Dermis lymphatic vessel endothelial cell (primary cell): ENCODE measurements around the gene CMPK2. TPM values are rescaled to one million over a fixed set of nuclear protein-coding genes. Genes with fewer than 3 reads are reported as not detected.

Source experiments
- total RNA-seq: library from RNA; depleted of rRNA; stranded (reverse); fragments of >200 nt; gene quantifications from 2 replicates; pipeline ENCODE4 v1.2.1, GENCODE V29; 2014

Gene CMPK2, protein sequence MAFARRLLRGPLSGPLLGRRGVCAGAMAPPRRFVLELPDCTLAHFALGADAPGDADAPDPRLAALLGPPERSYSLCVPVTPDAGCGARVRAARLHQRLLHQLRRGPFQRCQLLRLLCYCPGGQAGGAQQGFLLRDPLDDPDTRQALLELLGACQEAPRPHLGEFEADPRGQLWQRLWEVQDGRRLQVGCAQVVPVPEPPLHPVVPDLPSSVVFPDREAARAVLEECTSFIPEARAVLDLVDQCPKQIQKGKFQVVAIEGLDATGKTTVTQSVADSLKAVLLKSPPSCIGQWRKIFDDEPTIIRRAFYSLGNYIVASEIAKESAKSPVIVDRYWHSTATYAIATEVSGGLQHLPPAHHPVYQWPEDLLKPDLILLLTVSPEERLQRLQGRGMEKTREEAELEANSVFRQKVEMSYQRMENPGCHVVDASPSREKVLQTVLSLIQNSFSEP
- 0.26 and 0.33 TPM in 2 replicates for total RNA-seq

DNA sequence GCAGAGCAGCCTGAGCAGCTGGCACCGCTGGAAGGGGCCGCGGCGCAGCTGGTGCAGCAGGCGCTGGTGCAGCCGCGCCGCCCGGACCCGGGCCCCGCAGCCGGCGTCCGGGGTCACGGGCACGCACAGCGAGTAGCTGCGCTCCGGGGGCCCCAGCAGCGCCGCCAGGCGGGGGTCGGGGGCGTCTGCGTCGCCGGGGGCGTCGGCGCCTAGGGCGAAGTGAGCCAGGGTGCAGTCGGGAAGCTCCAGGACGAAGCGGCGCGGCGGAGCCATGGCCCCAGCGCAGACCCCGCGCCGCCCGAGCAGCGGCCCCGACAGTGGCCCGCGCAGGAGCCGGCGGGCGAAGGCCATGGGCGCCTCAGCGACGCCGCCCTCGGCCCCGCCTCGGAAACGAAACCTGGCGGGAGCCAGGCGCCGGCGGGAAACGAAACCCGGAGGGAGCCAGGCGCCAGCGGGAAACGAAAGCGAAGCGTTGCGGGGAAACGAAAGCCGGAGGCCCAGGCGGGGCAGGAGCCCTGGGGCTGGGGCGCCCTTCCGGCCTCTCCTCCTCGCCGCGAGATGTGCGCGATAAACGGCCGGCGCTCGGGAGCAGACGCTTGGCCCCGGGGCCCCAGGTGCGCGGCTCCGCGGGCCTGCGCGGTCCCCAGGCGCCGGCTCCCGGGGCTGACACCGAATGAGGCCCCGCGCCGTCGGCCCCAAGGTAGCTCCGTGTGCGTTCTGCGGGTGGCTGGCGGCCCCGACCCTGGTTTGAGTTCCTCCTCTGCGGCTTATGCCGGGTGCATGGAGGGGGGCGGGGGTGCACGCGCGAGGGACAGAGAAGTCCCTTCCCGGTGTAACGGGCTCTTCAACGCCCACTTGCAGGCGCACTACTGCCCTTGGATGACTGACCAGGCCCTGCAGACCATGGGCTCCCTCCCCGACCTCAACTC is at the start of gene CMPK2:
Gene CMPK2, minus strand, starts transcription at position 562 of the 929 bp plus-strand sequence. Its CDS starts 211 bp downstream, at position 351.

DNA sequence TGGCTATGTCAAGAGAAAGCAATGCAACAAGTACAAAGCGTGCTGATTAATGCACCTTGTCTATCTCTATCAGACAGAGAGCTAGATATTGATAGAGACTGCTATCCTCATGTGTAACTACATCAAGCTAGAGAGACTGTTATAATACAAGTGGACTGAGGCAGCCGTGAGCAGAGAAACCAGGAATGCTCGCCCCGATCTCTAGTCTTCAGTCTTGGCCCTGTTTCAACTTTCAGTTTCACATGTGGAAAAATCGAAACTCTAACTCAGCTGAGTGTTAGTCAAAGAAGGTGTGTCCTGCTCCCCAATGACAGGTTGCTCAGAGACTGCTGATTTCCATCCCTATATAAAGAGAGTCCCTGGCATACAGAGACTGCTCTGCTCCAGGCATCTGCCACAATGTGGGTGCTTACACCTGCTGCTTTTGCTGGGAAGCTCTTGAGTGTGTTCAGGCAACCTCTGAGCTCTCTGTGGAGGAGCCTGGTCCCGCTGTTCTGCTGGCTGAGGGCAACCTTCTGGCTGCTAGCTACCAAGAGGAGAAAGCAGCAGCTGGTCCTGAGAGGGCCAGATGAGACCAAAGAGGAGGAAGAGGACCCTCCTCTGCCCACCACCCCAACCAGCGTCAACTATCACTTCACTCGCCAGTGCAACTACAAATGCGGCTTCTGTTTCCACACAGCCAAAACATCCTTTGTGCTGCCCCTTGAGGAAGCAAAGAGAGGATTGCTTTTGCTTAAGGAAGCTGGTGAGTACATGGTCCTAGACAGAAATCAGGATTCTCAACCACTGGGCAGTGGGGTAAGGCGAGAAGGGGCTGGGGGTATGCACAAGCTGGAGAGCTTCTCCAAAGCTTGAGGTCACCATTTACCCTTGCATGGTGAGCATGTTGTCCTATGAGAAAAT is 11.9 kb upstream of the CMPK2 start, which contains the start of gene RSAD2:
Gene RSAD2, plus strand, starts transcription at position 376 of the 903 bp plus-strand sequence. Its CDS starts 24 bp downstream, at position 400.

Other genes with a start within 250 kb of the CMPK2 start
- under 0.01 and 0.33 TPM in 2 replicates for gene RSAD2, start 11.9 kb upstream of the CMPK2 start, total RNA-seq
- gene RNF144A, start 51.5 kb upstream of the CMPK2 start, total RNA-seq = 12.2 and 16.2 TPM in 2 replicates